Activated T-helper 1 cell treated with anti-CD3 and anti-CD28 coated beads, Interleukin-12 subunit alpha, Interleukin-12 subunit beta, Interleukin-2, Interleukin-4 antibody, amounts not matched to agents 30 ng/mL and 10 ng/mL and 1 ng/mL, durations not matched to agents 14 hours and 24 hours and 36 hours (primary cell): ENCODE measurements around the gene SLFN13. TPM values are rescaled to one million over a fixed set of nuclear protein-coding genes. Genes with fewer than 3 reads are reported as not detected.
A peak's percentile ranks its signal among the peaks of the same experiment; 100 is the strongest.
"Not testable (repeated sequence)": the region's sequence is repeated elsewhere in the genome, so short reads cannot be mapped to it uniquely, and the experiment has no call there.

Source experiments
- DNase-seq: peaks from one replicate; pipeline ENCODE4 v3.0.0; 2021; ENCODE audit warnings: low spot score
- H3K27ac Mint-ChIP-seq: one replicate; pipeline ENCODE4 v1.8.0; 2021; ENCODE audit warnings: mild to moderate bottlenecking, mixed read lengths
- H3K27me3 Mint-ChIP-seq: one replicate; pipeline ENCODE4 v1.8.0; 2022; ENCODE audit warnings: mild to moderate bottlenecking, moderate library complexity, mixed read lengths; ENCODE audit not compliant: insufficient read depth
- H3K36me3 Mint-ChIP-seq: one replicate; pipeline ENCODE4 v1.8.0; 2021; ENCODE audit warnings: low read depth, mixed read lengths
- H3K4me1 Mint-ChIP-seq: one replicate; pipeline ENCODE4 v1.8.0; 2021; ENCODE audit warnings: low read depth, mixed read lengths
- H3K4me3 Mint-ChIP-seq: one replicate; pipeline ENCODE4 v1.8.0; 2021; ENCODE audit warnings: mild to moderate bottlenecking, moderate library complexity, mixed read lengths
- H3K9me3 Mint-ChIP-seq: one replicate; pipeline ENCODE4 v1.8.0; 2021; ENCODE audit warnings: mixed read lengths
- intact Hi-C: fragments of 100-400 bp; cut with micrococcal nuclease; formaldehyde crosslinking; loops from one replicate; pipeline ENCODE4 v1.15.1; 2024
- total RNA-seq: library from RNA; stranded (reverse); gene quantifications from 2 replicates; pipeline ENCODE4 v1.2.3, GENCODE V29; 2022

The SLFN13 gene
- total RNA-seq, 1 donor from 2014 or later, result 32.2 TPM

DNA sequence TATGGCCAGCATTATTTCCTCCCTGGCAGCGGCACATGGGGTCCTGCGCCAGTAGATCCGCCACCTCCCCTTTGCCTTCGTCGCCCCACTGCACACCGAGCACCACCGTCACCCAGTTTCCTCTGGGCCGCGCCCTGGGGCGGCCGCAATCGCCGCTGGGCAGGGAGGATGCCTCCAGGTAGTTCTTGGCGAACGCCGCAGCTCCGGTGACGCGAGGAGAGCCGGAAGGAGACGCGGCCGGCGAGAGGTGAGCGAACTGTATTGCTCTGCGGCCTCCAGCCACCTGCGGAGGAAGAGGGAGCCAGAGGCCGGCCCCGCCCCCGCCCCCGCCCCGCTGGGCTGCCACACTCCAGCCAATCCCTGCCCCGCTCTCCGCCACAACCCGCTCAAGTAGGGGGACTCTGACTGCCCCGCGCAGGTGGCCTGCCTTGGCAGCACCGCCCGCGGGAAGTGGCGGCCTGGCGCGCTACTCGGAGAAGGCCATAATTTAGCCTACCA lies 11.8 kb upstream of the SLFN13 start:
- peak; percentile 29 for DNase-seq
- H3K4me1 Mint-ChIP-seq, result peaks cover 22% of the 10 kb centered on the region
- H3K4me3 Mint-ChIP-seq, result peak overlapping the region; percentile 66
- intact Hi-C loops, result no loop called here
- H3K27me3 Mint-ChIP-seq, result no peaks in the 10 kb centered on the region
- H3K9me3 Mint-ChIP-seq, result no peaks in the 10 kb centered on the region
- H3K27ac Mint-ChIP-seq, result peak overlapping the region; percentile 77
- H3K36me3 Mint-ChIP-seq, result peaks cover 50% of the 10 kb centered on the region

DNA sequence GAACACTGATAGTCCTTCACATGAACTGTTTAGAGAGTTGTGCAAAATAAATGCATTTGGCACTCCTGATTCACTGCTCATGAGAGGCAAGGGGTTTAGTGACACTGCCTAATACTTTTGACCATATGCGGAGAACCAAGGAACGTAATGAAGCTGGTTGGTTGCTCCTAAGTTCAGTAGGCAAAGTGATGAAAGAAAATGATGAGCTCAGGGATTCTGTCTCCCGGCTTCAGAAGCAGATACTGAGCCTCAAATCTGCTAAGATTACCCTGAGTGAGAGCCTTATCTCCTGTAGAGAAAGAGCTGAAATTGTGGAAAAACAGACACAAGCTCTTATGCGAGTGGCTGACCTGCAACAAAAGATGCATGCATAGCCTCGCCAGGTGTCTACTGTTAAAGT lies 5.5 kb upstream of the SLFN13 start:
- H3K27ac Mint-ChIP-seq, intact Hi-C loops, H3K4me3 Mint-ChIP-seq, DNase-seq, H3K27me3 Mint-ChIP-seq, H3K4me1 Mint-ChIP-seq, H3K9me3 Mint-ChIP-seq: not testable (repeated sequence)
- peaks cover 26% of the 10 kb centered on the region for H3K36me3 Mint-ChIP-seq

DNA sequence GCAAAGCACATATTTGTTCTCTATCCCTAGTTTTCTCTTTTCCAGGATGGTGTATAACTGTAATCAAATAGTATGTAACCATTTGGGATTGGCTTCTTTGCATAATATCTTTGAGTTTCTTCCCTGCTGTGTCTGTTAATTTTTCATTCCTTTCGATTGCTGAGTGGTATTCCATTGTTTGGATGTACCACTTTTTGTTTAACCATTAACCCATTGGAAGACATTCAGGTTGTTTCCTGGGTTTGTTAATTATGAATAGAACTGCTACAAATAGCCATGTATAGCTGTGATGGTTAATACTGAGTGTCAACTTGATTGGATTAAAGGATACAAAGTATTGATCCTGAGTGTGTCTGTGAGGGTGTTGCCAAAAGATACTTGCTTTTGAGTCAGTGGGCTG lies 4.6 kb upstream of the SLFN13 start:
- Mint-ChIP-seq H3K4me3 (no peak overlapping the region), H3K9me3 (no peaks in the 10 kb centered on the region), H3K27ac (no peak overlapping the region), H3K27me3 (no peaks in the 10 kb centered on the region), H3K36me3 (peaks cover 19% of the 10 kb centered on the region), H3K4me1 (peaks cover 12% of the 10 kb centered on the region)
- no peak for DNase-seq
- intact Hi-C loops, result no loop called here

- Mint-ChIP-seq H3K4me3 (peak overlapping the region; percentile 33), H3K27me3 (no peaks in the 10 kb centered on the region), H3K36me3 (peaks cover 27% of the 10 kb centered on the region), H3K27ac (peak overlapping the region; percentile 48), H3K4me1 (peaks cover 27% of the 10 kb centered on the region), H3K9me3 (no peaks in the 10 kb centered on the region)
- intact Hi-C loops, result loop anchor here (2.0 kb wide), 1 partner anchor 207 kb away; the partner anchor contains the start of gene SLFN5
- no peak for DNase-seq
Observed at GRCh38 chr17:35449371-35449931, 885 bp upstream of the SLFN13 start.

DNA sequence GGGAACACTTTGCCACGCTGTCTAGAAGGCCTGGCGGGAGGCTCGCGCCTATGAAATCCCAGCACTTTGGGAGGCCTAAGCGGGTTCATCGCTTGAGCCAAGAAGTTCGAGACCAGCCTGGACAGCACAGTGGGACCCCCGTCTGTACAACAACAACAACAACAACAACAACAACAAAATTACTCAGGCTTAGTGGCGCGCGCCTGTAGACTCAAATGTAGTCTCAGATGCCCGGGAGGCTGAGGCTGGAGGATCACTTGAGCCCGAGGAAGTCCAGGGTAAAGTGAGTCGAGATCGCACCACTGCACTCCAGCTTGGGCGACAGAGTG lies 297 bp upstream of the SLFN13 start:
- H3K27me3 Mint-ChIP-seq, result no peaks in the 10 kb centered on the region
- H3K27ac Mint-ChIP-seq, result no peak overlapping the region
- H3K4me1 Mint-ChIP-seq, result peaks cover 27% of the 10 kb centered on the region
- H3K9me3 Mint-ChIP-seq, result no peaks in the 10 kb centered on the region
- peaks cover 31% of the 10 kb centered on the region for H3K36me3 Mint-ChIP-seq
- intact Hi-C loops, result loop anchor here (1.0 to 2.0 kb wide), 8 partner anchors 16 to 235 kb away; partner anchors contain the start of genes AP2B1, SLFN12L and SLFN5
- no peak for DNase-seq
- peak overlapping the region; percentile 67 for H3K4me3 Mint-ChIP-seq

DNA sequence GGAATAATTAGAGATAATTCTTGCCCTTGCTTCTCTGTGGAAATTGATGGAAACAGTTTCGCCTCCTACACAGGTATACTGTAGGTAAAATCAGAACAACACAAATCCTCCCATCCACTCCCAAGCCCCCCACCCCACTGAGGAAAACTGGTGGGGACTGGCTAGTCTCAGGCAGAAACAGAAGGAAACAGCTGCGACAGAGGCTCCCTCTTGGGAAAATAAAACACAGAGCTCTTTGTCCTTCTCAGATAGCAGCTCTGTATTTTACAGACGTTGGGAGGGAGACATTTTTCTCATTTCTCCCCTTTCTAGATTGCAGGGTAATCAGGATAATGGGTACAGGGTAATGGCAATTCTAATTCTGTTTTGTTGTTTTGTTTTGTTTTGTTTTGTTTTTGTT lies 1.1 kb downstream of the SLFN13 start:
- peak overlapping the region; percentile 67 for H3K4me3 Mint-ChIP-seq
- intact Hi-C loops, result no loop called here
- peak overlapping the region; percentile 66 for H3K27ac Mint-ChIP-seq
- no peaks in the 10 kb centered on the region for H3K27me3 Mint-ChIP-seq
- H3K36me3 Mint-ChIP-seq, result peaks cover 40% of the 10 kb centered on the region
- no peak for DNase-seq
- peaks cover 27% of the 10 kb centered on the region for H3K4me1 Mint-ChIP-seq
- no peaks in the 10 kb centered on the region for H3K9me3 Mint-ChIP-seq

- Mint-ChIP-seq H3K4me3 (no peak overlapping the region), H3K36me3 (peaks cover 32% of the 10 kb centered on the region)
Observed at GRCh38 chr17:35438433-35438832, 10.1 kb downstream of the SLFN13 start.

DNA sequence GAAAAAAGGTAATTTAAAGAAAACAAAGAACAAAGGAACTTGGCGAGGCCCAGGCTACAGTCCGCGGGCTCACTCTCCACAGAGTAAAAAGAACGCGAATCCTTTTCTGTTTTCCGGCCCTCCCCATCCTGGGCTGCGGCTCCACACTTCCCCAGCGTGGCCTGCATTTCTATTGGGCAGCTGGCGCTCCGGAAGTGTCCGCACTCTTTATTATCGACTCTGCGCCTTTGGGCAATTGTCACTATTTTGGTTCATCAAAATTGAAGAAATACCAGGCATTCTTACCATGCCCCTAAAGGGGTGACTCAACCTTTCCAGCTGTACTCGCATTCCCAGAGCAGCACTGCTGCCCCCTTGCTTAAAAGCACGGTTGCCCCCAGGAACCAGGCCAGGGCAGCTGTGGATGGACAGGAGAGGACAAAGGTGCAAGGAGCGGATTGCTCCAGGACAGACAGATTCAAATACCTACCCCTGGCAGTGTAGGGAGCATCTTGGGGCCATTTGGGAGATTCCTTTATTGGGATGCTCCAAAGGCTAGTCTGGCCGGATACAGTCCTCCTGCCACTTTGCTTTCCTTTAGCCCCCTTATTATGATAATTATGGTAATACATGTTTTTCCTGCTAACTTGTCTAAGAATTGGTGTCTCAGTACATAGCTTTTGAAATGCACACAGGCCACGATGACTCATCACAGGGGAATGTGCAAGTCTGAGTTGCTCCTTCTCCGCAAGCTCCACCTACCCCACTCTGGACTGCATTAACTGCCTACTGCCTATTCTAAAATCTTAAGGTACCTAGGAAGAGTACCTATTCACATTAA lies 15.3 kb downstream of the SLFN13 start:
- Mint-ChIP-seq H3K4me3 (peak overlapping the region; percentile 86), H3K4me1 (peaks cover 43% of the 10 kb centered on the region), H3K9me3 (no peaks in the 10 kb centered on the region), H3K27me3 (no peaks in the 10 kb centered on the region), H3K27ac (peak overlapping the region; percentile 84), H3K36me3 (peaks cover 13% of the 10 kb centered on the region)
- peak; percentile 44 for DNase-seq
- intact Hi-C loops, result loop anchor here (1.0 to 10.0 kb wide), 7 partner anchors 15 to 288 kb away; partner anchors contain the start of genes NLE1, SLFN11, SLFN12L and SLFN13

More at GRCh38 chr17:35438433-35438832, 10.1 kb downstream of the SLFN13 start:
- peaks cover 8% of the 10 kb centered on the region for H3K4me1 Mint-ChIP-seq
- H3K27ac Mint-ChIP-seq, result no peak overlapping the region
- no peaks in the 10 kb centered on the region for H3K27me3 Mint-ChIP-seq
- H3K9me3 Mint-ChIP-seq, result no peaks in the 10 kb centered on the region
- no peak for DNase-seq
- intact Hi-C loops, result loop anchor here (10.0 kb wide), 1 partner anchor 294 kb away; the partner anchor contains the start of genes NLE1 and UNC45B

DNA sequence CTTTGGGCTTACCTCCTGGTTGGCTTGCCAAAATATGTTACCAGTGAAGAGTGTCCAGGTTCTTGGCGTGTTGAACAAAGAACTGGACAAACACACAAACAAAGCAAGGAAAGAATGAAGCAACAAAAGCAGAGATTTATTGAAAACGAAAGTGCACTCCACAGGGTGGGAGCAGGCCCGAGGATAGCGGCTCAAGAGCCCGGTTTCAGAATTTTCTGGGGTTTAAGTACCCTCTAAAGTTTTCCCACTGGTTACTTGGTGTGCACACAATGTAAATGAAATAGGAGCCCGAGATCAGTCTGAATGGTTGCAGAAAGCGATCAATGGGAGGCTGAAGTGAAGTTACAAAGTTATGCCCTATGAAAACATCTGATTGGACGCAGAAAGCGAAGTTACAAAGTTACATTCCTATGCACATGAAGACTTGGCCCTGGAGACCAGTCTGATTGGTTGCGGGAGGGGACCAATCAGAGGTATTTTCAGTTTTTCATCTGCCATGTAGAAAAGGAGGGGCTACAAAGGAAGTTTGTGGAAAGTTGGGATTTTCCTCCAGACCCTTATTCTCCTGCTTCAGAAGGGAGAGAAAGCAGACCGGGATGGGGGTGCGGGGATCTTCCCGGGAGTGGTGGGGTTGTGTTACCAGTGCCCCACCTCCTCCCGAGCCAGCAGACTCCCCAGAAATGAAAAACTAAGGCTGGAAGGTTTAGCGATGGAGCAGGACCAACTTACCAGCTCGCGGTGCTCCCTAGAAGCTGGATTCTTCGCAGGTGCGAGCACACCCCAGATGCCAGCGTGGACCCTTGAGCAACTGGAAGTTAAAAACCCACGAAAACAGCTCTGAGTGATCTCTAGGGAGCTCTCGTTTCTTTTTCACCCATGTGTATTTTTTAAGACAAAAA lies 16.1 kb downstream of the SLFN13 start, which contains the start of gene SLFN12:
TSS of gene SLFN12 (minus strand) at position 325 of the 899 bp plus-strand sequence. CDS start 9,472 bp downstream, outside the sequence.
- Mint-ChIP-seq H3K27ac (peak within 1 kb of the TSS; percentile 87), H3K9me3 (no peaks in the 10 kb centered on the region), H3K27me3 (no peaks in the 10 kb centered on the region), H3K4me1 (peaks cover 51% of the 10 kb centered on the region), H3K4me3 (peak within 1 kb of the TSS; percentile 86), H3K36me3 (peaks cover 12% of the 10 kb centered on the region)
- intact Hi-C loops, result loop anchor here (1.0 to 10.0 kb wide), 7 partner anchors 16 to 288 kb away; partner anchors contain the start of genes NLE1, SLFN11, SLFN12L and SLFN13
- peak; percentile 36 for DNase-seq

DNA sequence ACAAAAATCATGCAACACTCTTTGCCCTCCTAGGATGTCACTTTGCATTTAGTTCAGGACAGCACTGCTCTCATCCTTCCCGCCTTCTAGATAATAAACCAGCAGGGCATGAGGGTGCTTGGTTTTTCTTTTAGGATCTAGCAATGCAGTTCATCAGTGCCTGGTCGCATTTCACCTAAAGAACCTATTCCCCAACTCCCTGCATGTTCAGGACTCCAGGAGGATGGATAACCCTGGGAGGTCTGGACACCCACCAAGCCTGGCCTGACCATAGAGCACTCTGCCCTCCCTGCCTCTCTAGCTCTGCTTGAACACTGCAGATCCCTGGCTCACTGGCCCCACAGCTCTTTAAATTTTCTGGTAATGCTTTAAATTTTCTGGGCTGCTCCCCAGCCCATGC lies 18.9 kb downstream of the SLFN13 start:
- Mint-ChIP-seq H3K4me3 (no peak overlapping the region), H3K4me1 (peaks cover 66% of the 10 kb centered on the region), H3K36me3 (peaks cover 19% of the 10 kb centered on the region), H3K9me3 (no peaks in the 10 kb centered on the region), H3K27ac (no peak overlapping the region), H3K27me3 (no peaks in the 10 kb centered on the region)
- DNase-seq, result no peak
- intact Hi-C loops, result loop anchor here (10.0 kb wide), 1 partner anchor 285 kb away; the partner anchor contains the start of genes NLE1 and UNC45B

DNA sequence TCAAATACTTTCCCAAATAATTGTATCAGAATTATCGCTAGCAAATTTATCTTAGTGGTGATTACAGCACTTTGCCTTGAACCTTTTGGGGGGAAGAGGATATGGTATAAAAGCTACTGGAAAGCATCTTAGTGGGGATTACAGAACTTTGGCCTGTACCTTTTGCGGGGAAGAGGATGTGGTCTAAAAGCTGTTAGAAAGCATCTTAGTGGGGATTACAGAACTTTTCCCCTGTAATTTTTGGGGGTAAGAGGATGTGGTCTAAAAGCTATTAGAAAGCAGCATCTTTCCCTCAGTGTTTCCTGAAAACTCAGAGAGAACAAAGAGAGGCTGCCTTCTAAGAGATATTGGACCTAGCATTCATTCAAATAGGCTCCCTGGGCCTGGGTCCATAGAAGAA lies 20.3 kb downstream of the SLFN13 start:
- H3K4me1 Mint-ChIP-seq, result peaks cover 56% of the 10 kb centered on the region
- H3K9me3 Mint-ChIP-seq, result no peaks in the 10 kb centered on the region
- intact Hi-C loops, result no loop called here
- peak overlapping the region; percentile 34 for H3K27ac Mint-ChIP-seq
- H3K36me3 Mint-ChIP-seq, result peaks cover 18% of the 10 kb centered on the region
- peak overlapping the region; percentile 37 for H3K4me3 Mint-ChIP-seq
- no peaks in the 10 kb centered on the region for H3K27me3 Mint-ChIP-seq
- no peak for DNase-seq

- peaks cover 36% of the 10 kb centered on the region for H3K36me3 Mint-ChIP-seq
- H3K27me3 Mint-ChIP-seq, result no peaks in the 10 kb centered on the region
- DNase-seq, result no peak
- intact Hi-C loops, result no loop called here
- H3K4me3 Mint-ChIP-seq, result no peak overlapping the region
- H3K27ac Mint-ChIP-seq, result no peak overlapping the region
- peaks cover 28% of the 10 kb centered on the region for H3K4me1 Mint-ChIP-seq
- no peaks in the 10 kb centered on the region for H3K9me3 Mint-ChIP-seq
Observed at GRCh38 chr17:35423761-35424160, 24.8 kb downstream of the SLFN13 start.
